GM12874 (cell line): ENCODE results near the gene TCEA3.

ENCODE experiments used
- TF ChIP-seq, protein P1 (sequence below): IDR thresholded peaks from 2 replicates; pipeline ENCODE4 v1.5.1; 2011; ENCODE audit warnings: low read depth, mild to moderate bottlenecking, control low read depth, low read length, moderate library complexity; ENCODE audit not compliant: insufficient read depth

Gene TCEA3

GRCh38 chr1:23392125-23392855 lies 32.3 kb downstream of the TCEA3 start:
- TF ChIP-seq, protein P1, sequence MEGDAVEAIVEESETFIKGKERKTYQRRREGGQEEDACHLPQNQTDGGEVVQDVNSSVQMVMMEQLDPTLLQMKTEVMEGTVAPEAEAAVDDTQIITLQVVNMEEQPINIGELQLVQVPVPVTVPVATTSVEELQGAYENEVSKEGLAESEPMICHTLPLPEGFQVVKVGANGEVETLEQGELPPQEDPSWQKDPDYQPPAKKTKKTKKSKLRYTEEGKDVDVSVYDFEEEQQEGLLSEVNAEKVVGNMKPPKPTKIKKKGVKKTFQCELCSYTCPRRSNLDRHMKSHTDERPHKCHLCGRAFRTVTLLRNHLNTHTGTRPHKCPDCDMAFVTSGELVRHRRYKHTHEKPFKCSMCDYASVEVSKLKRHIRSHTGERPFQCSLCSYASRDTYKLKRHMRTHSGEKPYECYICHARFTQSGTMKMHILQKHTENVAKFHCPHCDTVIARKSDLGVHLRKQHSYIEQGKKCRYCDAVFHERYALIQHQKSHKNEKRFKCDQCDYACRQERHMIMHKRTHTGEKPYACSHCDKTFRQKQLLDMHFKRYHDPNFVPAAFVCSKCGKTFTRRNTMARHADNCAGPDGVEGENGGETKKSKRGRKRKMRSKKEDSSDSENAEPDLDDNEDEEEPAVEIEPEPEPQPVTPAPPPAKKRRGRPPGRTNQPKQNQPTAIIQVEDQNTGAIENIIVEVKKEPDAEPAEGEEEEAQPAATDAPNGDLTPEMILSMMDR, result no peak

- TF ChIP-seq, protein P1, result no peak
These were observed 34.7 kb downstream of the TCEA3 start for GRCh38 chr1:23389837-23390321.

- TF ChIP-seq, protein P1, result no peak
These were observed 37.1 kb downstream of the TCEA3 start for GRCh38 chr1:23387494-23387893.

DNA sequence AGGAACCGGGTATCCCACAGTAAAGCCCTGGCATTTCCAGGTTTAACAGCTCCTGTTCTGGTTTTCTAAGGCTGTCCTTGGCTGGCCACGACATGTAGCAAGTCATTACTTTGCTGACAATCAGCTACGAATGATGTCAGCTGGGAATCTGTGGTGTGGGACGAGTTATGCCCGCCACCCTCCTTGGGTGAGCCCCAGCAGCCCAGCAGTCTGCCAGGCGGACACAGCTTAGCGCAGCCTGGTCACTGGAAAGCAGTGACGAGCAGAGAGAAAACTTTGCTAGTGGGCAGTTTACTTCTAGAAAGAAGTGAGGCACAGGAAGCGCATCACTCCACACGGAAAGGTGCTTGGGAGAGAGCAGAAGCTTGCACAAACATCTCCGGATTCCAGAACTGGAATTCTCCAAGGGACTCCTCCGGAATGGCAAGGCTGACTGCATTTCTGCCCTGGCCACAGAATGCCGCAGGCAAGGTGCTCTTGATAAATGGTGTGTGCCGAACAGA lies 39.4 kb downstream of the TCEA3 start:
- TF ChIP-seq, protein P1, result no peak

- TF ChIP-seq, protein P1, result no peak
These were observed 40.1 kb downstream of the TCEA3 start for GRCh38 chr1:23384312-23385058.

DNA sequence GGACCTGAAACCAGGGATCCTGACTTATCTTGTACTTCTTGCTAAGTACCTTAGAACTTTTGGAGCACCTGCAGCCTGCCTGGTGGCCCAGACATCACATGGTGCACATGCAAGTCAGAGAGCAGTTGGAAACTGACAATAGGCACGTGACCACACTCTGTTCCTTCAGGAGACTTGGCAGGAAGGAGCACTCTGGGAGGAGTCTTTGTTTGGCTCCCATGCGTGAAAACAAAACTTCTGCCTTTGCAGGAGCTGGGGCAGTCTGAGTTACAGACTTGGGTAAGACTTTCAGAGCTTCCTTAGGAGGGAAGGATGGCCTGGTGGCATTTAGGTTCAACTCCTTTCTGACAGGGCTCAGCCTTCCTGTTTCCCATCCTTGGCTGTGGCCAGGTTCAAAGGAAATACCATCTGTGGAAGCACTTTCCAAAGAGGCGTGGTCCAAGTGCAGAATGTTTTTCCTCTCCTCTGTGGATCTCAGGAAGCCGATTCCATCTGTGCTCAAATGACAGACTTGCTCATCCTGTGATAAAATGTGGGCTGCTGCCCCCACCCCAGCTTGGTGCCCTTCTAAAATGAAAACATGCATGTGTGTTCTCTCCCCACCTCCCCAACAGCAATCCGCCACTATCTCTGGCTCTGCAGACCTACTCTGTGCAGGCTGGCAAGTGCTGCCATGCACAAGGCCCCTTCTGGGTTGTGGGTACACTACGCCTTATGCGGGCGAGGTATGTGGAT lies 40.8 kb downstream of the TCEA3 start:
- TF ChIP-seq, protein P1, result no peak

- TF ChIP-seq, protein P1, result no peak
These were observed 43.2 kb downstream of the TCEA3 start for GRCh38 chr1:23381233-23381885.
